ACC112 (cell line): ENCODE results near the gene HMGB3.

ENCODE experiments used
- H2AFZ ChIP-seq: fragments of 200-600 bp; sonication (generic); one replicate; pipeline ENCODE4 v1.6.0; 2017; ENCODE audit warnings: antibody characterized with exemption, low read length; ENCODE audit not compliant: unreplicated experiment
- H3K27ac ChIP-seq: fragments of 200-600 bp; sonication (generic); 2 replicates; pipeline ENCODE4 v1.5.1; 2014; ENCODE audit warnings: low read depth, mild to moderate bottlenecking, antibody characterized with exemption, low read length, moderate library complexity
- H3K27me3 ChIP-seq: fragments of 200-600 bp; sonication (generic); 2 replicates; pipeline ENCODE4 v1.6.1; 2014; ENCODE audit warnings: mild to moderate bottlenecking, antibody characterized with exemption, low read length, moderate library complexity, mixed read lengths; ENCODE audit not compliant: insufficient read depth
- H3K36me3 ChIP-seq: fragments of 200-600 bp; sonication (generic); 2 replicates; pipeline ENCODE4 v1.6.1; 2016; ENCODE audit warnings: mild to moderate bottlenecking, antibody characterized with exemption, low read length, moderate library complexity, mixed read lengths; ENCODE audit not compliant: insufficient read depth
- H3K4me1 ChIP-seq: fragments of 200-600 bp; sonication (generic); one replicate; pipeline ENCODE4 v1.6.1; 2016; ENCODE audit warnings: low read length, mixed read lengths; ENCODE audit not compliant: insufficient read depth, unreplicated experiment, control insufficient read depth
- H3K4me3 ChIP-seq: fragments of 200-600 bp; sonication (generic); 2 replicates; pipeline ENCODE4 v1.5.1; 2014; ENCODE audit warnings: mild to moderate bottlenecking, low read depth, low read length
- H3K79me2 ChIP-seq: fragments of 200-600 bp; sonication (generic); one replicate; pipeline ENCODE4 v1.6.0; 2016; ENCODE audit warnings: low read length; ENCODE audit not compliant: control insufficient read depth, unreplicated experiment, insufficient read depth

Gene HMGB3

GRCh38 chrX:150982788-150983520 is at the start of gene HMGB3:
Gene HMGB3, plus strand, starts transcription at chrX:150983335. Its CDS starts 2,265 bp downstream, at chrX:150985600.
- Histone ChIP-seq H3K79me2 (peaks cover 9% of the 10 kb centered on the region), H3K36me3 (no peaks in the 10 kb centered on the region), H3K4me3 (peak within 1 kb of the TSS; percentile 83), H3K27me3 (no peaks in the 10 kb centered on the region), H2AFZ (no peak within 1 kb of the TSS), H3K27ac (no peak within 1 kb of the TSS), H3K4me1 (no peaks in the 10 kb centered on the region)

- Histone ChIP-seq H3K27ac (no peak overlapping the region), H2AFZ (no peak overlapping the region)
Observed at GRCh38 chrX:150933945-150934350, 49.2 kb upstream of the HMGB3 start.

GRCh38 chrX:150934453-150934852 is 48.7 kb upstream of the HMGB3 start:
- no peak overlapping the region for H2AFZ ChIP-seq
- H3K79me2 ChIP-seq = no peaks in the 10 kb centered on the region
- H3K27ac ChIP-seq = no peak overlapping the region
- no peaks in the 10 kb centered on the region for H3K36me3 ChIP-seq
- H3K4me1 ChIP-seq = no peaks in the 10 kb centered on the region
- H3K27me3 ChIP-seq = no peaks in the 10 kb centered on the region
- no peak overlapping the region for H3K4me3 ChIP-seq

More at GRCh38 chrX:150933945-150934350, 49.2 kb upstream of the HMGB3 start:
- H3K36me3 ChIP-seq = no peaks in the 10 kb centered on the region
- H3K4me3 ChIP-seq = no peak overlapping the region
- H3K79me2 ChIP-seq = no peaks in the 10 kb centered on the region
- H3K4me1 ChIP-seq = no peaks in the 10 kb centered on the region
- no peaks in the 10 kb centered on the region for H3K27me3 ChIP-seq

- Histone ChIP-seq H3K79me2 (no peaks in the 10 kb centered on the region), H3K27me3 (no peaks in the 10 kb centered on the region), H3K4me1 (no peaks in the 10 kb centered on the region), H3K4me3 (no peak overlapping the region), H3K27ac (no peak overlapping the region), H3K36me3 (no peaks in the 10 kb centered on the region), H2AFZ (no peak overlapping the region)
Observed at GRCh38 chrX:150935467-150935866, 47.7 kb upstream of the HMGB3 start.

GRCh38 chrX:150936556-150936955 is 46.6 kb upstream of the HMGB3 start:
- H3K36me3 ChIP-seq = no peaks in the 10 kb centered on the region
- H3K27ac ChIP-seq = no peak overlapping the region
- H3K4me1 ChIP-seq = no peaks in the 10 kb centered on the region
- no peak overlapping the region for H2AFZ ChIP-seq
- H3K4me3 ChIP-seq = no peak overlapping the region
- H3K27me3 ChIP-seq = no peaks in the 10 kb centered on the region
- no peaks in the 10 kb centered on the region for H3K79me2 ChIP-seq

- Histone ChIP-seq H3K27me3 (no peaks in the 10 kb centered on the region), H3K4me3 (no peak overlapping the region), H2AFZ (no peak overlapping the region), H3K27ac (no peak overlapping the region), H3K36me3 (no peaks in the 10 kb centered on the region), H3K4me1 (no peaks in the 10 kb centered on the region), H3K79me2 (no peaks in the 10 kb centered on the region)
Observed at GRCh38 chrX:150940844-150941495, 42.2 kb upstream of the HMGB3 start.

GRCh38 chrX:150941580-150941979 is 41.6 kb upstream of the HMGB3 start:
- no peaks in the 10 kb centered on the region for H3K36me3 ChIP-seq
- no peak overlapping the region for H2AFZ ChIP-seq
- no peaks in the 10 kb centered on the region for H3K79me2 ChIP-seq
- H3K4me3 ChIP-seq = no peak overlapping the region
- H3K27me3 ChIP-seq = no peaks in the 10 kb centered on the region
- no peaks in the 10 kb centered on the region for H3K4me1 ChIP-seq
- H3K27ac ChIP-seq = no peak overlapping the region

- H2AFZ ChIP-seq = no peak overlapping the region
- H3K79me2 ChIP-seq = no peaks in the 10 kb centered on the region
- peaks cover 11% of the 10 kb centered on the region; the same call in 1 of the 2 replicates for H3K27me3 ChIP-seq
- no peaks in the 10 kb centered on the region for H3K4me1 ChIP-seq
- H3K27ac ChIP-seq = no peak overlapping the region
- H3K4me3 ChIP-seq = no peak overlapping the region
- no peaks in the 10 kb centered on the region for H3K36me3 ChIP-seq
Observed at GRCh38 chrX:150942942-150943594, 40.1 kb upstream of the HMGB3 start.

- Histone ChIP-seq H3K4me1 (no peaks in the 10 kb centered on the region), H3K4me3 (no peak overlapping the region), H3K36me3 (no peaks in the 10 kb centered on the region), H3K27me3 (peaks cover 11% of the 10 kb centered on the region; the same call in 1 of the 2 replicates), H2AFZ (no peak overlapping the region), H3K27ac (no peak overlapping the region), H3K79me2 (no peaks in the 10 kb centered on the region)
Observed at GRCh38 chrX:150944233-150944632, 38.9 kb upstream of the HMGB3 start.

- no peak overlapping the region for H3K4me3 ChIP-seq
- H3K27me3 ChIP-seq = no peaks in the 10 kb centered on the region
- H3K4me1 ChIP-seq = no peaks in the 10 kb centered on the region
- H3K79me2 ChIP-seq = no peaks in the 10 kb centered on the region
- no peak overlapping the region for H2AFZ ChIP-seq
- no peak overlapping the region for H3K27ac ChIP-seq
- H3K36me3 ChIP-seq = no peaks in the 10 kb centered on the region
Observed at GRCh38 chrX:150954951-150955350, 28.2 kb upstream of the HMGB3 start.
